Measurements from ENCODE around the gene TMPRSS5. TPM values are rescaled to one million over a fixed set of nuclear protein-coding genes. Genes with fewer than 3 reads are reported as not detected.

Gene TMPRSS5
- total and polyA plus RNA-seq, 2 of the 13 experiments (the other 11 are each of a cell fraction or from before 2014, with no cell fraction given) = 0.40 to 0.96 TPM

- peak; percentile 47 for DNase-seq (ENCODE audit: low spot score)
- POLR2A ChIA-PET = no interaction called here
- Histone ChIP-seq H4K20me1 (ENCODE audit: insufficient read depth, low read length) (no peaks in the 10 kb centered on the region), H3K27ac (ENCODE audit: extremely low read length, insufficient read depth, low read length) (no peak overlapping the region), H3K9ac (ENCODE audit: insufficient read depth, low read depth, low read length) (no peak overlapping the region), H3K4me2 (ENCODE audit: low read depth, low read length) (no peak overlapping the region), H3K4me3 (replicated peaks in 1 of 3; ENCODE audit: insufficient read depth in 1 of 3, low read depth in 2 of 3, low read length in 3 of 3) (no peak overlapping the region), H3K36me3 (replicated peaks in 1 of 2; ENCODE audit: control insufficient read depth in 1 of 2, insufficient read depth in 2 of 2, low read length in 2 of 2) (peaks cover 3 to 20% of the 10 kb centered on the region in 2 experiments; a peak in 3 of 5 replicates), H3K27me3 (ENCODE audit: control insufficient read depth in 1 of 2, insufficient read depth in 2 of 2, low read length in 2 of 2) (no peaks in the 10 kb centered on the region), H3K79me2 (ENCODE audit: insufficient read depth, low read length) (no peaks in the 10 kb centered on the region), H3K4me1 (ENCODE audit: insufficient read depth, low read length) (peaks cover 3% of the 10 kb centered on the region), H2AFZ (ENCODE audit: low read length) (no peak overlapping the region), H3K9me3 (ENCODE audit: low read length) (no peaks in the 10 kb centered on the region)
- in situ Hi-C loops (cut with HindIII; ENCODE audit: extremely low pct_ligation_motif_present, low pct_unique_long_range_greater_than_20kb) (loop anchor here (5.0 to 25.0 kb wide), 2 partner anchors 194 to 424 kb away; no protein-coding TSS in a partner anchor), intact Hi-C loops (cut with micrococcal nuclease; ENCODE audit: unreplicated experiment) (loop anchor here (1.0 to 5.0 kb wide), 3 partner anchors 199 to 426 kb away; no protein-coding TSS in a partner anchor)
- FAIRE-seq = peak; percentile 82
- ATAC-seq = peak; percentile 87
- BruUV-seq (replicated peaks) = no TSS peak
- CTCF ChIA-PET (ENCODE audit: low intra/inter-chr PET ratio, low total read pairs) = interaction anchor here (1.5 kb wide), 1 partner anchor 426 kb away, joined by 6 read pairs; no protein-coding TSS in a partner anchor
- WGBS (ENCODE audit: low lambda C conversion rate) = 42% methylated on average over 4 of the region's 4 CpGs
- TF ChIP-seq MBD4 (IDR thresholded peaks at IDR 0.05; ENCODE audit: borderline replicate concordance, low read length) (no peak), LCORL (IDR thresholded peaks at IDR 0.05) (no peak), LCORL (CRISPR knock-in tag; IDR thresholded peaks at IDR 0.05) (no peak), NFYB (CRISPR knock-in tag; IDR thresholded peaks at IDR 0.05) (no peak), ARID2 (CRISPR knock-in tag; IDR thresholded peaks at IDR 0.05; ENCODE audit: borderline replicate concordance) (no peak), ESRRA (CRISPR knock-in tag; IDR thresholded peaks at IDR 0.05; ENCODE audit: low read depth) (peak; percentile 86), RAD21 (CRISPR knock-in tag; IDR thresholded peaks at IDR 0.05) (peak; percentile 55), PAXIP1 (CRISPR knock-in tag; conservative IDR thresholded peaks at IDR 0.05) (no peak), SMC3 (IDR thresholded peaks at IDR 0.05; ENCODE audit: low read length) (peak; percentile 82), KDM3A (CRISPR knock-in tag; IDR thresholded peaks at IDR 0.05; ENCODE audit: low read depth) (no peak), ISL2 (CRISPR knock-in tag; IDR thresholded peaks at IDR 0.05) (0 out of 2 replicates have a peak, but pooled peaks have one; percentile 15), PITX1 (CRISPR knock-in tag; IDR thresholded peaks at IDR 0.05) (no peak), ZNF331 (CRISPR knock-in tag; IDR thresholded peaks at IDR 0.05) (0 out of 2 replicates have a peak, but pooled peaks have one; percentile 7)
- TF ChIP-seq, protein P1, sequence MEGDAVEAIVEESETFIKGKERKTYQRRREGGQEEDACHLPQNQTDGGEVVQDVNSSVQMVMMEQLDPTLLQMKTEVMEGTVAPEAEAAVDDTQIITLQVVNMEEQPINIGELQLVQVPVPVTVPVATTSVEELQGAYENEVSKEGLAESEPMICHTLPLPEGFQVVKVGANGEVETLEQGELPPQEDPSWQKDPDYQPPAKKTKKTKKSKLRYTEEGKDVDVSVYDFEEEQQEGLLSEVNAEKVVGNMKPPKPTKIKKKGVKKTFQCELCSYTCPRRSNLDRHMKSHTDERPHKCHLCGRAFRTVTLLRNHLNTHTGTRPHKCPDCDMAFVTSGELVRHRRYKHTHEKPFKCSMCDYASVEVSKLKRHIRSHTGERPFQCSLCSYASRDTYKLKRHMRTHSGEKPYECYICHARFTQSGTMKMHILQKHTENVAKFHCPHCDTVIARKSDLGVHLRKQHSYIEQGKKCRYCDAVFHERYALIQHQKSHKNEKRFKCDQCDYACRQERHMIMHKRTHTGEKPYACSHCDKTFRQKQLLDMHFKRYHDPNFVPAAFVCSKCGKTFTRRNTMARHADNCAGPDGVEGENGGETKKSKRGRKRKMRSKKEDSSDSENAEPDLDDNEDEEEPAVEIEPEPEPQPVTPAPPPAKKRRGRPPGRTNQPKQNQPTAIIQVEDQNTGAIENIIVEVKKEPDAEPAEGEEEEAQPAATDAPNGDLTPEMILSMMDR (CRISPR knock-in tag; IDR thresholded peaks at IDR 0.05) = peak; percentile 79
- TF ChIP-seq, protein P2, sequence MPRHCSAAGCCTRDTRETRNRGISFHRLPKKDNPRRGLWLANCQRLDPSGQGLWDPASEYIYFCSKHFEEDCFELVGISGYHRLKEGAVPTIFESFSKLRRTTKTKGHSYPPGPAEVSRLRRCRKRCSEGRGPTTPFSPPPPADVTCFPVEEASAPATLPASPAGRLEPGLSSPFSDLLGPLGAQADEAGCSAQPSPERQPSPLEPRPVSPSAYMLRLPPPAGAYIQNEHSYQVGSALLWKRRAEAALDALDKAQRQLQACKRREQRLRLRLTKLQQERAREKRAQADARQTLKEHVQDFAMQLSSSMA (CRISPR knock-in tag; IDR thresholded peaks at IDR 0.05) = no peak
- TF ChIP-seq, protein P3, sequence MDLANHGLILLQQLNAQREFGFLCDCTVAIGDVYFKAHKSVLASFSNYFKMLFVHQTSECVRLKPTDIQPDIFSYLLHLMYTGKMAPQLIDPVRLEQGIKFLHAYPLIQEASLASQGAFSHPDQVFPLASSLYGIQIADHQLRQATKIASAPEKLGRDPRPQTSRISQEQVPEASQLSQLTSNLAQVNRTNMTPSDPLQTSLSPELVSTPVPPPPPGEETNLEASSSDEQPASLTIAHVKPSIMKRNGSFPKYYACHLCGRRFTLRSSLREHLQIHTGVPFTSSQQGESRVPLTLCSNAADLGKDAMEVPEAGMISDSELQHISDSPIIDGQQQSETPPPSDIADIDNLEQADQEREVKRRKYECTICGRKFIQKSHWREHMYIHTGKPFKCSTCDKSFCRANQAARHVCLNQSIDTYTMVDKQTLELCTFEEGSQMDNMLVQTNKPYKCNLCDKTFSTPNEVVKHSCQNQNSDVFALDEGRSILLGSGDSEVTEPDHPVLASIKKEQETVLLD (CRISPR knock-in tag; IDR thresholded peaks at IDR 0.05; ENCODE audit: low read depth) = no peak
Measured at GRCh38 chr11:113730887-113731726, 25.0 kb upstream of the TMPRSS5 start.
